DND-41 (cell line): ENCODE data around the gene HOXA2.

Experiments used
- ATAC-seq: fragments of 200-7000 bp; cut with Tn5 transposase; 3 replicates; pipeline ENCODE4 v1.9.1; 2021; ENCODE audit warnings: low read depth; ENCODE audit not compliant: insufficient read depth
- DNase-seq: peaks from one replicate; pipeline ENCODE4 v3.0.0-alpha.2; 2020
- H2AFZ ChIP-seq: 2 replicates; pipeline ENCODE4 v1.6.0; 2012; ENCODE audit warnings: low read depth, low read length
- H3K27ac ChIP-seq: 2 replicates; pipeline ENCODE4 v1.5.1; 2012; ENCODE audit warnings: low read length, inconsistent platforms
- H3K27me3 ChIP-seq: fragments of 200-600 bp; sonication (generic); 2 replicates; pipeline ENCODE4 v1.6.0; 2012; ENCODE audit warnings: low read length, mild to moderate bottlenecking, inconsistent platforms; ENCODE audit not compliant: insufficient read depth, poor library complexity
- H3K36me3 ChIP-seq: 2 replicates; pipeline ENCODE4 v1.5.1; 2012; ENCODE audit warnings: low read length, inconsistent platforms; ENCODE audit not compliant: insufficient read depth
- H3K4me1 ChIP-seq: 2 replicates; pipeline ENCODE4 v1.5.1; 2012; ENCODE audit warnings: mild to moderate bottlenecking, low read length; ENCODE audit not compliant: insufficient read depth
- H3K4me2 ChIP-seq: 2 replicates; pipeline ENCODE4 v1.6.0; 2012; ENCODE audit warnings: mild to moderate bottlenecking, moderate library complexity, low read length, inconsistent platforms; ENCODE audit not compliant: insufficient read depth
- H3K4me3 ChIP-seq, 2 experiments: fragments of 200-600 bp in 1 of 2; shearing (Covaris generic) in 1 of 2; 2 replicates each; pipeline ENCODE4 v1.5.1; 2012 to 2016; ENCODE audit warnings: inconsistent platforms in 2 of 2, low read length in 2 of 2, mild to moderate bottlenecking in 2 of 2, low read depth in 1 of 2, moderate library complexity in 1 of 2
- H3K79me2 ChIP-seq: 2 replicates; pipeline ENCODE4 v1.6.0; 2012; ENCODE audit warnings: low read length, inconsistent platforms; ENCODE audit not compliant: insufficient read depth
- H3K9ac ChIP-seq: 2 replicates; pipeline ENCODE4 v1.6.0; 2012; ENCODE audit warnings: low read depth, mild to moderate bottlenecking, inconsistent platforms, low read length, moderate library complexity
- H3K9me3 ChIP-seq: 2 replicates; pipeline ENCODE4 v1.5.1; 2012; ENCODE audit warnings: low read length, moderate library complexity, mild to moderate bottlenecking, inconsistent platforms; ENCODE audit not compliant: insufficient read depth, severe bottlenecking
- H4K20me1 ChIP-seq: 2 replicates; pipeline ENCODE4 v1.6.0; 2012; ENCODE audit warnings: low read length; ENCODE audit not compliant: insufficient read depth
- EZH2 ChIP-seq: IDR thresholded peaks from 3 replicates; pipeline ENCODE4 v1.6.1; 2012; ENCODE audit warnings: borderline replicate concordance, low read depth, mild to moderate bottlenecking, moderate library complexity, low read length, inconsistent platforms; ENCODE audit not compliant: severe bottlenecking
- TF ChIP-seq, protein P1 (sequence below): IDR thresholded peaks from 2 replicates; pipeline ENCODE4 v1.5.1; 2012; ENCODE audit warnings: borderline replicate concordance, low read length, moderate library complexity, mild to moderate bottlenecking; ENCODE audit not compliant: poor library complexity, severe bottlenecking; ENCODE audit errors: extremely low read depth

The HOXA2 gene

GRCh38 chr7:27123477-27124053, 21.1 kb upstream of the HOXA2 start:
- ATAC-seq, result no peak
- Histone ChIP-seq H3K4me2 (no peak overlapping the region), H2AFZ (no peak overlapping the region), H3K9ac (no peak overlapping the region), H3K4me3 (no peak overlapping the region), H3K27me3 (no peaks in the 10 kb centered on the region), H3K79me2 (no peaks in the 10 kb centered on the region), H3K4me1 (no peaks in the 10 kb centered on the region), H3K36me3 (no peaks in the 10 kb centered on the region), H4K20me1 (no peaks in the 10 kb centered on the region), H3K9me3 (no peaks in the 10 kb centered on the region), H3K27ac (no peak overlapping the region)
- TF ChIP-seq EZH2, result no peak
- TF ChIP-seq, protein P1, sequence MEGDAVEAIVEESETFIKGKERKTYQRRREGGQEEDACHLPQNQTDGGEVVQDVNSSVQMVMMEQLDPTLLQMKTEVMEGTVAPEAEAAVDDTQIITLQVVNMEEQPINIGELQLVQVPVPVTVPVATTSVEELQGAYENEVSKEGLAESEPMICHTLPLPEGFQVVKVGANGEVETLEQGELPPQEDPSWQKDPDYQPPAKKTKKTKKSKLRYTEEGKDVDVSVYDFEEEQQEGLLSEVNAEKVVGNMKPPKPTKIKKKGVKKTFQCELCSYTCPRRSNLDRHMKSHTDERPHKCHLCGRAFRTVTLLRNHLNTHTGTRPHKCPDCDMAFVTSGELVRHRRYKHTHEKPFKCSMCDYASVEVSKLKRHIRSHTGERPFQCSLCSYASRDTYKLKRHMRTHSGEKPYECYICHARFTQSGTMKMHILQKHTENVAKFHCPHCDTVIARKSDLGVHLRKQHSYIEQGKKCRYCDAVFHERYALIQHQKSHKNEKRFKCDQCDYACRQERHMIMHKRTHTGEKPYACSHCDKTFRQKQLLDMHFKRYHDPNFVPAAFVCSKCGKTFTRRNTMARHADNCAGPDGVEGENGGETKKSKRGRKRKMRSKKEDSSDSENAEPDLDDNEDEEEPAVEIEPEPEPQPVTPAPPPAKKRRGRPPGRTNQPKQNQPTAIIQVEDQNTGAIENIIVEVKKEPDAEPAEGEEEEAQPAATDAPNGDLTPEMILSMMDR, result no peak
- DNase-seq, result no peak

GRCh38 chr7:27123007-27123476, 20.6 kb upstream of the HOXA2 start:
- Histone ChIP-seq H3K79me2 (no peaks in the 10 kb centered on the region), H3K9ac (no peak overlapping the region), H3K27me3 (no peaks in the 10 kb centered on the region), H3K4me1 (no peaks in the 10 kb centered on the region), H4K20me1 (no peaks in the 10 kb centered on the region), H3K36me3 (no peaks in the 10 kb centered on the region), H2AFZ (no peak overlapping the region), H3K9me3 (no peaks in the 10 kb centered on the region), H3K4me3 (no peak overlapping the region), H3K27ac (no peak overlapping the region), H3K4me2 (no peak overlapping the region)
- ATAC-seq, result no peak
- no peak for DNase-seq
- TF ChIP-seq, protein P1, result no peak
- no peak for TF ChIP-seq EZH2

- no peak overlapping the region for H3K27ac ChIP-seq
- no peaks in the 10 kb centered on the region for H3K9me3 ChIP-seq
- H3K79me2 ChIP-seq, result no peaks in the 10 kb centered on the region
- no peaks in the 10 kb centered on the region for H3K36me3 ChIP-seq
- no peak overlapping the region for H2AFZ ChIP-seq
- no peak overlapping the region for H3K9ac ChIP-seq
- H3K4me1 ChIP-seq, result no peaks in the 10 kb centered on the region
- DNase-seq (no peak), ATAC-seq (no peak)
- H4K20me1 ChIP-seq, result no peaks in the 10 kb centered on the region
- no peaks in the 10 kb centered on the region for H3K27me3 ChIP-seq
- H3K4me2 ChIP-seq, result no peak overlapping the region
- TF ChIP-seq, protein P1, result no peak
- TF ChIP-seq EZH2, result no peak
- no peak overlapping the region for H3K4me3 ChIP-seq
Measured at GRCh38 chr7:27122077-27122910, 19.8 kb upstream of the HOXA2 start.
